ENCODE results near the gene DARS1.
A peak's percentile ranks its signal among the peaks of the same experiment; 100 is the strongest.

DARS1 gene

DNA sequence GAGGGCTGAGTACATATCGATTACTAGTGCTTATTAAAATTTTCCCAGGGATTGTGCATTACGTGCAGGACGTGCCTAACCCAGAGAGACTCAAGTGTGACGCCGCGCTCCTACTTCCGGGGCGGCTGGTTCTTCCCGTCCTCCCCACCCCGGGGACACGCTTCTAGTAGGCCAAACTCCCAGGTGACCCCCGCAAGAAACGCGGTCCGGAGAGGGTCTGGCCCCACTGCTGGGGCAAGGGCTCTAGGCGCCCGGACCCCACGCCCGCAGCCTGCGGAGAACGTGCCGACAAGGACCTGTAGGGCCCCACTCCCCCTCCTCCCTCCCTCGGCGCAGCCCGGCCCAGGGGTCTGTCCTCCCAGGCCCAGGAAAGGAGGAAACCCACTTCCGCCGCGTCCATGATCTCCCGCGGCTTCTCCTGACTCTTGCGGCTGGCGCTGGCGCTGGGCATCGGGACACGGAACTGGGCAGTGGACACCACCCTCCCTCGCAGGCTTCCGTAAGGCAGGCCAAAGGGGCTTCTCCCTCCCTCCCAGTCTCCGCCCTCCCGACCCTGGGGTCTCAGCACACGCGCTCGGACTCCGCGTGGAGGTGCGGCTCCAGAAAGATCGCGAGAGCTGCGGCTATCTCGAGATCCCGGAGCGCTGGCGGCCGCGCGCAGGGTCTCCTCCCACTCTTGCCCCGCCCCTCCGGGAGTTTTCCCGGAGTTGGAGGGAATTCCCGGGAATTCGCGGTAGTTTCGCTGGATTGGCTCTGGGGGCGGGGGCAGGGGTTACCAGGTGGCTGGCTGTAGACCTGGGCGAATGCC lies at the start of gene DARS1:
DARS1 (minus strand) TSS at position 609 of the 808 bp plus-strand sequence; CDS start at position 451, 158 bp downstream.
- H3K36me3 ChIP-seq (ENCODE audit: control insufficient read depth, insufficient read depth, low read length): no peaks in the 10 kb centered on the region
- H3K4me1 ChIP-seq (ENCODE audit: control insufficient read depth, insufficient read depth, low read length): no peaks in the 10 kb centered on the region
- H3K27me3 ChIP-seq (ENCODE audit: control insufficient read depth, insufficient read depth, low read length): no peaks in the 10 kb centered on the region
- H3K4me3 ChIP-seq (ENCODE audit: low read length): peak within 1 kb of the TSS; percentile 97
- peak within 1 kb of the TSS; percentile 96 for H3K9ac ChIP-seq (ENCODE audit: low read length)
- H3K9me3 ChIP-seq (ENCODE audit: control insufficient read depth, low read length): no peaks in the 10 kb centered on the region

DNA sequence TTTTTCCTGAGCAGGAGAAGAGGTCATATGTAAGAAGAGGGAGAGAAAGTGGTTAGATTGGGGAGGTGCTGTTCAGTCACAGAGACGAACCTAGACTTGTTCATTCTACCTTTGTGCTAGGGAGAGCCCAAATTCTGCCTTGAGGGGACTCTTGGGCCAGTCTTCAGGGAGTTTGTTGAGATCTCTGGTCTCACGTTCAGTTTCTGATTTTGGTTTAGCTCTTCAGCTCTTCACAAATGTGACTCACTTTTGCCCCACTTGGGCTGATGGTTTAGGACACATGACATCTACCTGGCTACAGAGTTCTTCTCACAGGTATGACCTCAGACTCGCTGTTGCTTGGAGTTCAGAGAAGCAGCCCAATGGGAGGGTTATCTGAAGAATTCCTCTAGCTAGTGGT lies 49.2 kb upstream of the DARS1 start:
- Histone ChIP-seq H3K27me3 (ENCODE audit: control insufficient read depth, insufficient read depth, low read length) (no peaks in the 10 kb centered on the region), H3K4me3 (ENCODE audit: low read length) (no peak overlapping the region), H3K9ac (ENCODE audit: low read length) (no peak overlapping the region), H3K4me1 (ENCODE audit: control insufficient read depth, insufficient read depth, low read length) (no peaks in the 10 kb centered on the region), H3K9me3 (ENCODE audit: control insufficient read depth, low read length) (no peaks in the 10 kb centered on the region), H3K36me3 (ENCODE audit: control insufficient read depth, insufficient read depth, low read length) (no peaks in the 10 kb centered on the region)

DNA sequence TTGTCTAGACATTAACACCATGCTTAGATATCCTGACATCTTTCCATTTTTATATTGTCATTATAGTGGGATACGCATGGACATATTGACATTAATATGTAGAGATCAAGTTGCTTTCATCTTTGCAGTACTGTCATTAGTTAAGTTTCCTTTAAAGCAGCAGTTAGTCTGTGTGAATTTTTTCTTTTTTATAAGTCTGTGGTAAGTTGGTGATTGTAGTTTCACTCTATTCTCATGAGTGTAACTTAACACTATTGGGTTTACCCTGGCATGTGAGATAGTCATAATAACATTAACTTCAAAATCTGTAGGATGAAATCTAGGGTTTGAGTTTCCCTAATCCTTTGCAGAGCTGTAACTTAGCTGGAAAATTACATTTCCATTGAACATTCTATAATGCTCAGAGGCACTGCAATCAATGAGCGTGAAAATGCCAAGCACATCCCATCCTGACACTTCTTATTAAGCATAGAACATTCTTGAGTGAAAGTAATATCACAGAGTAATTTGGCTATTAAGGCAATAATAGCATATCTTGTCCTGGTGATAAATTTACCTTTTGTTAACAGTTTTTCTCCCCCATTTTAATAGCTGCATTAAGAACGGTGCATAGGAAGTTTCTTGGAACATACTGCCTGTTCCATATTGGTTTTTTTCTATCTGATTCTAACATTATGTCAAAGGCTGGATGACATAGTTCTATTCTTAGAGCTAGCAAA lies 47.5 kb upstream of the DARS1 start:
- H3K4me1 ChIP-seq (ENCODE audit: control insufficient read depth, insufficient read depth, low read length): no peaks in the 10 kb centered on the region

DNA sequence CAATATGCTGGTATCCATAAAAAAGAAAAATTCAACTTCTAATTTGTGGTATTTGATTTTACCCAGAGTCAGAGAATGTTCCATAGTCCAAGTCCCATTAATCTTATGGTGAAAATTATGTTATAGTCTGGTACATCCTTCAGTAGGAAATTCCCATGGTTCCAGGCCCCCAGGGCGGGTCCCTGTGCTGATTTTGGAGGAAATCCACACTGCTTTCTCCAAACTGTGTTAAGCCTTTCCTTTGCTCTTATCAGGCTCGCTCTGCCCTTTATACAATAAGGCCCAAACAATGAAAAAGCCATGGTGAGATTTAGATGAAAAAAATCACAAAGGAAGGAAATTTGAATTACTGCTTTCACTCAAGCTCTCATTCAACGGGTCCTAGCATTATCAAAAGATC lies 46.8 kb upstream of the DARS1 start:
- Histone ChIP-seq H3K36me3 (ENCODE audit: control insufficient read depth, insufficient read depth, low read length) (no peaks in the 10 kb centered on the region), H3K4me1 (ENCODE audit: control insufficient read depth, insufficient read depth, low read length) (no peaks in the 10 kb centered on the region), H3K9ac (ENCODE audit: low read length) (no peak overlapping the region), H3K27me3 (ENCODE audit: control insufficient read depth, insufficient read depth, low read length) (no peaks in the 10 kb centered on the region), H3K9me3 (ENCODE audit: control insufficient read depth, low read length) (no peaks in the 10 kb centered on the region), H3K4me3 (ENCODE audit: low read length) (no peak overlapping the region)

More for the DNA sequence above, 47.5 kb upstream of the DARS1 start:
- Histone ChIP-seq H3K9ac (ENCODE audit: low read length) (no peak overlapping the region), H3K36me3 (ENCODE audit: control insufficient read depth, insufficient read depth, low read length) (no peaks in the 10 kb centered on the region), H3K9me3 (ENCODE audit: control insufficient read depth, low read length) (no peaks in the 10 kb centered on the region), H3K27me3 (ENCODE audit: control insufficient read depth, insufficient read depth, low read length) (no peaks in the 10 kb centered on the region), H3K4me3 (ENCODE audit: low read length) (no peak overlapping the region)

DNA sequence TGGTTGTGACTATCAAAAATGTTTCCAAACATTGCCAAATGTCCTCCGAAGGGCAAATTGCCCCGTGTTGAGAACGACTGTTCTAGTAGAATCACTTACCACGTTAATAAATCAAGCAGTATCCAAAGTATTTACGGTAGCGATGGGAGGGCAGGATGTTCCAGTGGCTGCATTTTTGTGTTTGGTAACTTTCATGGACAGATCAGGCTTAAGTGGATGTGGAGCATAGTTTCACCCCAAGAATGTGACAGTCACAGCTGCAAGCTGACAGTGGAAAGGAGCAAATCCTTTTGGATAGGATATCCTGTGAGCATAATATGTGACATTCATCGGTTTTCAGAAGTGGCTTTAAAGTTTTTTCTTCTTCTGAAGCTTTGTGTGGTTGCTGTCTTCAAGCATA lies 46.3 kb upstream of the DARS1 start:
- H3K27me3 ChIP-seq (ENCODE audit: control insufficient read depth, insufficient read depth, low read length): no peaks in the 10 kb centered on the region
- H3K36me3 ChIP-seq (ENCODE audit: control insufficient read depth, insufficient read depth, low read length): no peaks in the 10 kb centered on the region
- H3K4me3 ChIP-seq (ENCODE audit: low read length): no peak overlapping the region
- no peak overlapping the region for H3K9ac ChIP-seq (ENCODE audit: low read length)
- H3K9me3 ChIP-seq (ENCODE audit: control insufficient read depth, low read length): no peaks in the 10 kb centered on the region
- H3K4me1 ChIP-seq (ENCODE audit: control insufficient read depth, insufficient read depth, low read length): no peaks in the 10 kb centered on the region

DNA sequence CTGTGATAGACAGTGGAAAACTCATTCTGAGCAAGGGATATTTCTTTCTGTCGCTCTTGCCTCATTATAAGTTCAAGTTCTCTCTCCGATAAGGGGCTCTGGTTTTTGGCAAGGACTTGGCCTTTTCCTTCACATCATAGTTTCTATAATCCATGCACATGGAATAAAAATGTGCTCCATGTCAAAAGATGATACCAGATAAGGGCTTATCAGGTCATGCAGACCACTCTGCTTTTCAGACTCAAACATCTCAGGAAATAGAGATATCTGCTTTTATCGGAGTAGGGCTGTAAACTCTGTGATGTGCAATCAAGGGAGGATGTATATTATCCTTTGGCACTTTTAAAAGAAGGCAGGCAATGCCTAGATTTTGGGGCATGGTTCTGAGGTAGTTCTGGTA lies 45.0 kb upstream of the DARS1 start:
- peaks cover 6% of the 10 kb centered on the region for H3K4me1 ChIP-seq (ENCODE audit: control insufficient read depth, insufficient read depth, low read length)
- H3K9me3 ChIP-seq (ENCODE audit: control insufficient read depth, low read length): no peaks in the 10 kb centered on the region
- H3K9ac ChIP-seq (ENCODE audit: low read length): no peak overlapping the region
- H3K36me3 ChIP-seq (ENCODE audit: control insufficient read depth, insufficient read depth, low read length): no peaks in the 10 kb centered on the region
- H3K27me3 ChIP-seq (ENCODE audit: control insufficient read depth, insufficient read depth, low read length): no peaks in the 10 kb centered on the region
- H3K4me3 ChIP-seq (ENCODE audit: low read length): no peak overlapping the region

DNA sequence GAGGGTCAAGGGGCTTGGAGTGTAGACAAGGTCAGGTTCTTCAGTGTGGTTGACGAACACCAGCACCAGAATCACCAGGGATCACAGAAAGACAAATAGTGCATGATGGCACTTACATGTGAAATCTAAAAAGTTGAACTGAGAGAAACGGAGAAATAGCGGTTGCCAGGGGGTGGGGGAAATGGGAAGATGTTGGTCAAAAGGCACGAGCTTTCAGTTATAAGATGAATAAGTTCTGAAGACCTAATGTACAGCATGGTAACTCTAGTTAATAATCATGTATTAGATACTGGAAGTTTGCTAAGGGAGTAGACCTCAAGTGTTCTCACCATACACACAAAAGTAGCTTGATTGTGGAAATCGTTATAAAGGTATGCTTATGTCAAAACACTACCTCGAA lies 43.7 kb upstream of the DARS1 start:
- H3K9ac ChIP-seq (ENCODE audit: low read length): no peak overlapping the region
- H3K4me3 ChIP-seq (ENCODE audit: low read length): no peak overlapping the region
- peaks cover 8% of the 10 kb centered on the region for H3K4me1 ChIP-seq (ENCODE audit: control insufficient read depth, insufficient read depth, low read length)
- no peaks in the 10 kb centered on the region for H3K9me3 ChIP-seq (ENCODE audit: control insufficient read depth, low read length)
- H3K27me3 ChIP-seq (ENCODE audit: control insufficient read depth, insufficient read depth, low read length): no peaks in the 10 kb centered on the region
- H3K36me3 ChIP-seq (ENCODE audit: control insufficient read depth, insufficient read depth, low read length): no peaks in the 10 kb centered on the region

DNA sequence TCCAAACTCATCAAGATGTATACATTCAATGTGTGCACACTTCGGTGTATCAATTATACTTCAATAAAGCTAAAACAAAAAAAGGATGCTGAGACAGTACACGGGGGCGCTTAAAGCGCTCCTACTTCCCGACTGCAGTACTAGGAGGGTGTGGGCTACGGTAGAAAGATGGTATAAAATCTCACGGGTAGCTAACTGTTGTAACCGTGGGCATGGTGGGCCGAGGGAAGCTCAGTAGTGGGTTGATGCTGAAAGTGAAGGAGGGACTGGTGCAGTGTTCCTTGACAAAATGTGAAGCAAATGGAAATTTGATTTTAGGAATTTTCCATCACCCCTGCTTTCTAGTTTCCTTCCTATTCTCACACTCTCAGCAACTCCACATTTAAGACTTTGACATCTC lies 42.6 kb upstream of the DARS1 start:
- Histone ChIP-seq H3K36me3 (ENCODE audit: control insufficient read depth, insufficient read depth, low read length) (no peaks in the 10 kb centered on the region), H3K9ac (ENCODE audit: low read length) (no peak overlapping the region)

DNA sequence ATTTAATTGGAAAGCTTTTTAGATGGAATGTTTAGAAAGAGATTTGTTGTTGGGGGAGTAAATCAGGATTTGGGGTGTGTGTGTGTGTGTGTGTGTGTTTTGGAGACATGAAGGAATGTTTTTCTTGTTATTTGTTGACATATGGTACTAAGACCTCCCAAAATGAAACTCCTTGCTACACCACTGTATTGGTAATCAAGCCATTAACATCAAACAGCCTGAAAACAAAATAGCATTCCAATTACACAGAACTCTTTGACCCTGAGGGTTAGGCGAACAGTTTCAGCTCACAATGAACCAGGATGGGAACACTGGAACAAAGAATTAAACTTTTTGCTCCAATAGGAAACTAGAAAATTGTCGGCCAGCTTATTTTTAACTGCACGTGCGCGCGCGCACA lies 41.7 kb upstream of the DARS1 start:
- H3K9ac ChIP-seq (ENCODE audit: low read length): no peak overlapping the region
- H3K9me3 ChIP-seq (ENCODE audit: control insufficient read depth, low read length): no peaks in the 10 kb centered on the region
- H3K4me1 ChIP-seq (ENCODE audit: control insufficient read depth, insufficient read depth, low read length): peaks cover 8% of the 10 kb centered on the region
- no peaks in the 10 kb centered on the region for H3K36me3 ChIP-seq (ENCODE audit: control insufficient read depth, insufficient read depth, low read length)
- no peaks in the 10 kb centered on the region for H3K27me3 ChIP-seq (ENCODE audit: control insufficient read depth, insufficient read depth, low read length)
- H3K4me3 ChIP-seq (ENCODE audit: low read length): no peak overlapping the region

More for the DNA sequence above, 42.6 kb upstream of the DARS1 start:
- H3K4me1 ChIP-seq (ENCODE audit: control insufficient read depth, insufficient read depth, low read length): peaks cover 8% of the 10 kb centered on the region
- H3K4me3 ChIP-seq (ENCODE audit: low read length): no peak overlapping the region
- no peaks in the 10 kb centered on the region for H3K27me3 ChIP-seq (ENCODE audit: control insufficient read depth, insufficient read depth, low read length)
- H3K9me3 ChIP-seq (ENCODE audit: control insufficient read depth, low read length): no peaks in the 10 kb centered on the region

DNA sequence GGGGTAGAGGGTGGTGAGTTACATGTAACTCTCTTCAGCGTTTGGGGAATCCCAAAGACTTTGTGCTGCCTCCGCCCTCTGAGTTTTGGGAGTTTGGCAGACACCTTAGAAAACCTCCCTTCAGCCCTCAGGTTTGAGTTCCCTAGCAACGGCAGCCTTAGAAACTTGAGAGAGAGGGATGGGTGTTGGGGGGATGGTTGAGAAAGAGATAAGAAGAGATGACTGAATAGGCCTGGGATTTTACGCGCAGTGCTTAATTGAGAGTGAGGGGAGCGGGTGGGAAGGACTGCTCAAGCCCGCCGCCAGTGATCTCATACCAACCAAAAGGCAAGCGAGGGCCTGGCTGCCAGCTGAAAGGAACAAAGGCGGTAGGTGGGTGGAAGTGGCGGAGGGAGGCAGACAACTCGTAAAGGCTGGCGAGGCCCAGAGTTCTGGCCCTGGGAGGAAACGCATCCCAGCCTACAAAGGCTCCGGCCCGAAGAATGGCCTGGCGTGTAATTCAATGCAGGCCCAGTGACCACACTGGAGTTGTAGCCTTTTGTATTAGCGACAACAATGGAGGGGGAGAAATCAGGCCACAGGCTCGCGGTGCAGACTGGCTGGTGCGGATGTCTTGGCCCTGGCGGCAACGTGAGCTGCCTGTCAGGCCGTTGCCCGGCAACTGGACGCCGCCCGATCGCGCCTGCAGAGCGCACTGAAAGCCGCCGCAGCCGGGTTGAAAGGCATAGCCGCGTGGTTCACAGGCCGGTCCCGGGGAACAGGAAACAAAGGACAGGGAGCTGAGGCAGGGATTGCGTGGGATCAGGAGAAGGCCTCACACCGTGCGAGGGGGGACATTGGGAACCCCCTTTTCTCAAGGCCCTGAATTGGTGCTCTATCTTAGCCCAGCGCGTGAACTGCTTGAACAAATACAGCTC lies 39.9 kb upstream of the DARS1 start:
- Histone ChIP-seq H3K9ac (ENCODE audit: low read length) (no peak overlapping the region), H3K4me3 (ENCODE audit: low read length) (no peak overlapping the region), H3K4me1 (ENCODE audit: control insufficient read depth, insufficient read depth, low read length) (peaks cover 8% of the 10 kb centered on the region), H3K9me3 (ENCODE audit: control insufficient read depth, low read length) (no peaks in the 10 kb centered on the region), H3K36me3 (ENCODE audit: control insufficient read depth, insufficient read depth, low read length) (no peaks in the 10 kb centered on the region), H3K27me3 (ENCODE audit: control insufficient read depth, insufficient read depth, low read length) (no peaks in the 10 kb centered on the region)

DNA sequence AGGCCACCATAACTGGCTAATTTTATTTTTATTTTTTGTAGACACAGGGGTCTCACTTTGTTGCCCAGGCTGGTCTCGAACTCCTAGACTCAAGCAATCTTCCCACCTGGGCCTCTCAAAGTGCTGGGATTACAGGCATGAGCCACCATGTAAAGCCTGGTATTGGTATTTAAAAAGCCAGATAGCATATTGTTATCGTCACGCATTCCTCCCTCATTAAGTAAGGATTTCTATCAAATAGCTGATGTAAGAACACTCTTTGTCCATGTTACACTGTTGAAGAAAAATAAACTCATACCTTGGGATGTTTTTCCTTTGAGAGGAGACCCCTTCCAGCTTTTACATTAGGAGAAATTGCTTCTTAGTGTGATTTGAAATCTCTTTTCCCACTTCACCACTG lies 39.2 kb upstream of the DARS1 start:
- no peak overlapping the region for H3K9ac ChIP-seq (ENCODE audit: low read length)
- no peaks in the 10 kb centered on the region for H3K36me3 ChIP-seq (ENCODE audit: control insufficient read depth, insufficient read depth, low read length)
- H3K4me3 ChIP-seq (ENCODE audit: low read length): no peak overlapping the region
- no peaks in the 10 kb centered on the region for H3K27me3 ChIP-seq (ENCODE audit: control insufficient read depth, insufficient read depth, low read length)
- H3K9me3 ChIP-seq (ENCODE audit: control insufficient read depth, low read length): no peaks in the 10 kb centered on the region
- peaks cover 8% of the 10 kb centered on the region for H3K4me1 ChIP-seq (ENCODE audit: control insufficient read depth, insufficient read depth, low read length)

DNA sequence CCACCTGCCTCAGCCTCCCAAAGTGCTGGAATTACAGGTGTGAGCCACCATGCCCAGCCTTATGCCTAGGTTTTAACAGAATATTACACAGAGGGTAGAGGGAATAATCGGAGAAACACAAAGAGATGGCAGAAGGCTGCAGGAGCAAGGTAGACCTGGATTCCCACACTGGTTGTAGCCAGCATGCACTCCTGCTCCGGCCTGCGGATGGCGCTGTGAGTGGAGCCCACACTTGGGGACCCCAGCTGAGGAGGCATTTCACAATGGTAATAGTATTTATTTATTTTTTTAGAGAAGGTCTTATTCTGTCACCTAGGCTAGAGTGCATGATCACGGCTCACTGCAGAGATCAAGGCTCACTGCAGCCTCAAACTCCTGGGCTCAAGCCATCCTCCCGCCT lies 38.8 kb upstream of the DARS1 start:
- H3K36me3 ChIP-seq (ENCODE audit: control insufficient read depth, insufficient read depth, low read length): no peaks in the 10 kb centered on the region
- H3K9me3 ChIP-seq (ENCODE audit: control insufficient read depth, low read length): no peaks in the 10 kb centered on the region
- no peaks in the 10 kb centered on the region for H3K27me3 ChIP-seq (ENCODE audit: control insufficient read depth, insufficient read depth, low read length)
- H3K4me1 ChIP-seq (ENCODE audit: control insufficient read depth, insufficient read depth, low read length): peaks cover 8% of the 10 kb centered on the region
- H3K4me3 ChIP-seq (ENCODE audit: low read length): no peak overlapping the region
- H3K9ac ChIP-seq (ENCODE audit: low read length): no peak overlapping the region
